ENCODE results near the gene ZBTB21. TPM values are rescaled to one million over a fixed set of nuclear protein-coding genes. Genes with fewer than 3 reads are reported as not detected.

The ZBTB21 gene
- total and polyA plus RNA-seq, 9 of the 15 experiments (the other 6 are each of a cell fraction or from before 2014, with no cell fraction given): 2.2 to 15.2 (median 8.7) TPM

DNA sequence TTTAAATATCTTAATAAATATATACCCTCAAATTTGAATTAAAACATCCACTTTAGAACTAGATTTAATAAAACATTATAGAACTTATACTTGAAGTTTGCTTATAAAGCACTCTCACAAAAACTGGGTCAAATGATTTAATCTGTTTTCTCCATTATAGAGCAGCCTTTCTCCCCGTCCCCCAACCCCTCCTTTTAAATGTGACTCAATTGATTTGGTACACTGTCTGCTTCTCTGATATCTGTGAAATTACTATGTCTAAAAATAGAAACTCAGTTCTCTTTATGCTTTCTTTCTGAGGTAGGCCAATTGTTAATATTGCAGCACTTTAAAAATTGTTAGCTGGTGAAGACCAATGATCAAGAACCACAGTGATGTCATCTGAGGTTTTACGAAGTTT, 6.9 kb upstream of the ZBTB21 start:
- TF ChIP-seq MYNN (IDR thresholded peaks at IDR 0.05) (no peak), MYNN (CRISPR knock-in tag; IDR thresholded peaks at IDR 0.05) (no peak), STAT5B (CRISPR knock-in tag; IDR thresholded peaks at IDR 0.05) (no peak), ZNF24 (IDR thresholded peaks at IDR 0.05) (no peak), TCF7 (IDR thresholded peaks at IDR 0.05; ENCODE audit: borderline replicate concordance) (no peak), MEF2D (tag; conservative IDR thresholded peaks at IDR 0.05; ENCODE audit: low read depth) (no peak), ARNT (IDR thresholded peaks at IDR 0.05) (no peak)
- TF ChIP-seq, protein P1, sequence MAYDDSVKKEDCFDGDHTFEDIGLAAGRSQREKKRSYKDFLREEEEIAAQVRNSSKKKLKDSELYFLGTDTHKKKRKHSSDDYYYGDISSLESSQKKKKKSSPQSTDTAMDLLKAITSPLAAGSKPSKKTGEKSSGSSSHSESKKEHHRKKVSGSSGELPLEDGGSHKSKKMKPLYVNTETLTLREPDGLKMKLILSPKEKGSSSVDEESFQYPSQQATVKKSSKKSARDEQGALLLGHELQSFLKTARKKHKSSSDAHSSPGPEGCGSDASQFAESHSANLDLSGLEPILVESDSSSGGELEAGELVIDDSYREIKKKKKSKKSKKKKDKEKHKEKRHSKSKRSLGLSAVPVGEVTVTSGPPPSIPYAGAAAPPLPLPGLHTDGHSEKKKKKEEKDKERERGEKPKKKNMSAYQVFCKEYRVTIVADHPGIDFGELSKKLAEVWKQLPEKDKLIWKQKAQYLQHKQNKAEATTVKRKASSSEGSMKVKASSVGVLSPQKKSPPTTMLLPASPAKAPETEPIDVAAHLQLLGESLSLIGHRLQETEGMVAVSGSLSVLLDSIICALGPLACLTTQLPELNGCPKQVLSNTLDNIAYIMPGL (CRISPR knock-in tag; IDR thresholded peaks at IDR 0.05): no peak
- TF ChIP-seq, protein P2, sequence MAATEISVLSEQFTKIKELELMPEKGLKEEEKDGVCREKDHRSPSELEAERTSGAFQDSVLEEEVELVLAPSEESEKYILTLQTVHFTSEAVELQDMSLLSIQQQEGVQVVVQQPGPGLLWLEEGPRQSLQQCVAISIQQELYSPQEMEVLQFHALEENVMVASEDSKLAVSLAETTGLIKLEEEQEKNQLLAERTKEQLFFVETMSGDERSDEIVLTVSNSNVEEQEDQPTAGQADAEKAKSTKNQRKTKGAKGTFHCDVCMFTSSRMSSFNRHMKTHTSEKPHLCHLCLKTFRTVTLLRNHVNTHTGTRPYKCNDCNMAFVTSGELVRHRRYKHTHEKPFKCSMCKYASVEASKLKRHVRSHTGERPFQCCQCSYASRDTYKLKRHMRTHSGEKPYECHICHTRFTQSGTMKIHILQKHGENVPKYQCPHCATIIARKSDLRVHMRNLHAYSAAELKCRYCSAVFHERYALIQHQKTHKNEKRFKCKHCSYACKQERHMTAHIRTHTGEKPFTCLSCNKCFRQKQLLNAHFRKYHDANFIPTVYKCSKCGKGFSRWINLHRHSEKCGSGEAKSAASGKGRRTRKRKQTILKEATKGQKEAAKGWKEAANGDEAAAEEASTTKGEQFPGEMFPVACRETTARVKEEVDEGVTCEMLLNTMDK (IDR thresholded peaks at IDR 0.05; ENCODE audit: borderline replicate concordance, insufficient read depth, low read depth, low read length, poor library complexity, severe bottlenecking): no peak
- no peak overlapping the region for H3K9ac ChIP-seq (ENCODE audit: insufficient read depth in 1 of 2, low read depth in 2 of 2, low read length in 2 of 2)
- no peaks in the 10 kb centered on the region for H3K36me3 ChIP-seq (ENCODE audit: control insufficient read depth, insufficient read depth, low read length)
- 0 out of 2 replicates have a peak, but pooled peaks cover 5% of the 10 kb centered on the region for H4K20me1 ChIP-seq (replicated peaks; ENCODE audit: control insufficient read depth, insufficient read depth, low read length)
- H3K9me1 ChIP-seq (ENCODE audit: control insufficient read depth, insufficient read depth, low read length): no peaks in the 10 kb centered on the region
- intact Hi-C loops (cut with micrococcal nuclease) (loop anchor here (10.0 kb wide), 1 partner anchor 142 kb away; the partner anchor contains the start of gene PRDM15), in situ Hi-C loops (cut with MboI) (no loop called here)
- WGBS (ENCODE audit: insufficient coverage, low coverage, missing lambda C conversion rate): 12% methylated on average over 2 of the region's 2 CpGs
- peaks cover 65 to 69% of the 10 kb centered on the region in 2 experiments for H3K27me3 ChIP-seq (ENCODE audit: control insufficient read depth in 2 of 2, insufficient read depth in 2 of 2, low read length in 2 of 2)
- no peak overlapping the region for H2AFZ ChIP-seq (ENCODE audit: low read depth, low read length)
- peaks cover 0 to 4% of the 10 kb centered on the region in 2 experiments; a peak in 1 of 5 replicates for H3K4me1 ChIP-seq (replicated peaks in 1 of 2; ENCODE audit: control insufficient read depth in 2 of 2, insufficient read depth in 2 of 2, low read length in 2 of 2)
- no peak overlapping the region for H3K4me2 ChIP-seq (ENCODE audit: insufficient read depth, low read length)
- CTCF ChIA-PET (ENCODE audit: low intra/inter-chr PET ratio): interaction anchor here (0.6 kb wide), 1 partner anchor 243 kb away, joined by 3 read pairs; no protein-coding TSS in a partner anchor
- FAIRE-seq (no peak), ATAC-seq (no peak), DNase-seq (ENCODE audit: extremely low read depth in 1 of 4, low spot score in 3 of 4) (no peak)
- H3K79me2 ChIP-seq (ENCODE audit: control insufficient read depth, insufficient read depth, low read length): no peaks in the 10 kb centered on the region
- no TSS peak for BruUV-seq (replicated peaks)
- POLR2A ChIA-PET: interaction anchor here (1.5 kb wide), 1 partner anchor 21 kb away, joined by 3 read pairs; no protein-coding TSS in a partner anchor
- no peak overlapping the region for H3K27ac ChIP-seq (ENCODE audit: extremely low read depth, low read depth, low read length)
- no peak overlapping the region for H3K4me3 ChIP-seq
- H3K9me3 ChIP-seq (replicated peaks; ENCODE audit: control insufficient read depth, insufficient read depth, low read depth, low read length): no peaks in the 10 kb centered on the region

Data from K562 (cell line).